Activated T-helper 9 cell treated with anti-CD3 and anti-CD28 coated beads, Interleukin-2, amount 50 U/mL, for 16 hours (primary cell): ENCODE data around the gene SRRM3.
"Not testable (repeated sequence)": the region's sequence is repeated elsewhere in the genome, so short reads cannot be mapped to it uniquely, and the experiment has no call there.

Experiments used
- DNase-seq: peaks from one replicate; pipeline ENCODE4 v3.0.0-alpha.2; 2020; ENCODE audit warnings: low read depth

SRRM3 gene

DNA sequence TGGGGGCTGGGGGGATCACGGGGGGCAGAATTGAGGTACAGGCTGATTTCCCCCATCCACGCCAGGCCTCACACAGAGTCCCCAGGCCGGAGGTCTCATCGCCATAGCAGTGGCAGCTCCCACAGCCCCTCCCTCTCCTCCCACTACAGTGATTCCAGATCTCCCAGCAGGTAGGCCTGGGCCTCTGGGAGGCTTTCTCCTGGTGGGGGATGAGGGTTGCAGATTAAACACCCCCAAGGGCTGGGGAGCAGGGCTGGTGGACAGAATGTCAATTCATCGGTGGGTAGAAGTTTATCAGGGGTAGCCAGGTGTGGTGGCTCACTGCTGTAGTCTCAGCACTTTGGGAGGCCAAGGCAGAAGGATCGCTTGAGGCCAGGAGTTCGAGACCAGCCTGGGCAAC lies 63.6 kb downstream of the SRRM3 start:
- DNase-seq, result no peak

DNA sequence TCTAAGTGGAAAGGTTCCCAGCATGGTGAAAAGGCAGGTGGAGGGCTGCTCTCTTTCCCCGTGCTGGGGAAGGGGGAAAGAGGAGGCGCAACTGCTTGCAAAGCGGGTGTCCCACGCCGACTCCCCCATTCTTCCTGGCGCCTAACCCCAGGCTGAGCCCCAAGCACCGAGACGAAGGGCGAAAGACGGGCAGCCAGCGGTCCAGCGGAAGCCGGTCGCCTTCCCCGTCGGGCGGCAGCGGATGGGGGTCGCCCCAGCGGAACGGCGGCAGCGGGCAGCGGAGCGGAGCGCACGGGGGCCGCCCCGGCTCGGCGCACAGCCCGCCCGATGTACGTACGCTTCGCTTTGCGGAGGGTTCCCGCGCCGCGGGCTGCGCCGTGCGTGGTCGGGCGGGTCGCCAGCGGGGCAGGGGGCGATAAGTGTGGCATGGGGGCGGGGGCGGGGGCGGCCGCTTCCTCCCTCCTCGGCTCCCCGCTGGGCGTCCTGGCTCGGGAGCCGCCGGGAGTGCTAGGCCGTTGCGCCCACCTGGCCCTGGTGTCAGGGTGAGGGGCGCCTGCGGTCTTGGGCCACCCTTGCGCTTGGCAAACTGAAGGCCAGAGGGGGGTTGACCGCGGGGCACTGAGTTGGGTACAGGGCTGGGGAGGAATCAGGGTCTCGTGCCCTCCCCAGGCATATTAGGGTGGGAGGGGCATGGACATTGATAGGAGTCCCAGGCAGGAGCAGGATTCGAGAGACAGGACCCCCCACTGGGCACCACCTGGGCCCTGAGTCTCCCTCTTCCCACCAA lies 65.6 kb downstream of the SRRM3 start:
- no peak for DNase-seq

DNA sequence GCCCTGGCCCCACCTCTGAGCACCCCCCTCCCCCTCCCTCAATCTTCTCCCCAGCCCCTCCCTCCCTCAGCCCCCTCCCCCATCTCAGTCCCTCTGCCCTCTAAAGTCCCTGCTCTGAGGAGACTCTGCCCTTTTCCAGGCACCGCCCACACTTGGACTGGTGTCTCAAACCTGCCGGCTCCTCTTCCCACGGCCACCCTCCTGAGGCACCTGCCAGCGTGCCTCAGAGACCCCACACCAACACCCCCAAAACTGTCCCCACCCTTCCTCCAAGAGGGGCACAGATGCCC lies 66.1 kb downstream of the SRRM3 start:
- no peak for DNase-seq

DNA sequence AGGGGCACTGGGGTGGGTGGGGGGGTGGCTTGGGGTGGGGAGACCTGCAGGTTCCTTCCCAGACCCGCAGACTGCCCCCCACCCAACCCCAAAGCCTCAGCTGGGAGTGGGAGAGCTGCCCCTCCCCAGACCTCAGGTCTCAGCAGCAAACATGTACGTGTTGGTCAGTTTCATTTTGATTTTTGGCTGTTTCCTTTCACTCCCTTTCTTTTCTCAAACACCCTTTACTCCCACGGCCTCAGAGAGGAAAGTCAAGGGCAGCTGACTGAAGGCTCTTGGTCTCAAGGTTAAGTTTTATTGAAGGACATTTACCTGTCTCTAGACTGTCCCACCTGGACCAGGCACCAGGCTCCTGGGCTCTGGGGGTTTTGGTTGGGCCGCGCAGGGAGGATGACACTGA lies 66.7 kb downstream of the SRRM3 start:
- no peak for DNase-seq

GRCh38 chr7:76269895-76270294 lies 68.2 kb downstream of the SRRM3 start:
- DNase-seq, result no peak

DNA sequence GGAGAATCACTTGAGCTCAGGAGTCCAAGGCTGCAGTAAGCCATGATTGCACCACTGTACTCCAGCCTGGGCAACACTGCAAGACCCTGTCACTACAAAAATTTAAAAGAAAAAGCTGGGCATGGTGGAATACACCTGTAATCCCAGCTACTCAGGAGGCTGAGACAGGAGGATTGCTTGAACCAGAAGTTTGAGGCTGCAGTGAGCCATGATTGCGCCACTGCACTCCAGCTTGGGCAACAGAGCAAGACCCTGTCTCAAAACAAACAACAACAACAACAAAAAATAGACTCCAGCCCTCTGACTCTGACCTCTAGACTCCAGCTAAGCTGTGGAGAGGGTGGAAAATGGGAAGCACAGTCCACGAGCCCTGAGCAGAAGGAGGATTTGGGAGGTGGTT lies 69.7 kb downstream of the SRRM3 start:
- DNase-seq, result not testable (repeated sequence)

GRCh38 chr7:76272142-76272541 lies 70.4 kb downstream of the SRRM3 start:
- DNase-seq, result no peak

DNA sequence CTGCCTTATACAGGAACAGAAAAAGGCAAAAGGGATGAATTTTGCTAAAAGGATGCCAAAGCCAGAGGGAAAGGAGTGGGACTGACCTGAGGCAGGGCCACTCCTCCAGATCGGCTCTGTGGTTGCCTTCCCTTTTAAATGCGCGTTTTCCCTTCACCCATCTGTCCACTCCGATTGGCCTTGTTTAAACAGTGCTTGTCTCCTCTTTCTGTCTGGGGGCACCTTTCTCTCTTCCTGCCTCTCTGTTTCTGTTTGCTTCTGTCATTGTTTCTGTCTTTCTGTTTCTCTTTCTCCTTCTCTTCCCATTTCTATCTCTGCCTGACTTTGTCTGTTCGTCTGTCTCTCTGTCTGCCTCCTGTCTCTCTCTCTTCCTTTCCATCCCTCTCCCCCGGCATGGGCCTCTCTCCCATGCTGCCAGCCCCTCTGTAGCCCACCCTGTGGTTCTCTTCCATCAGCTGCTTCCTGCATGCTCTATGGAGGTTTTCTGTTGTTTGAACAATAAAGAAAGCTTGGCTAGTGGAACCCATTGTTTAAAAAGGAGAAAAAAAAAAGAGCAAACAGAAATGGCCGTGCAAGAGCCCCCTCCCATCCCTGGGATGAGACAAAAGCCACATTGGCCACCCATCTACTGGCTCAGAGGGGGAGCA lies 71.3 kb downstream of the SRRM3 start:
- DNase-seq, result no peak

- DNase-seq, result no peak
These were observed 71.8 kb downstream of the SRRM3 start for GRCh38 chr7:76273503-76273902.

GRCh38 chr7:76278540-76278939 lies 76.8 kb downstream of the SRRM3 start:
- DNase-seq, result no peak

GRCh38 chr7:76280408-76280807 lies 78.7 kb downstream of the SRRM3 start:
- DNase-seq, result no peak

DNA sequence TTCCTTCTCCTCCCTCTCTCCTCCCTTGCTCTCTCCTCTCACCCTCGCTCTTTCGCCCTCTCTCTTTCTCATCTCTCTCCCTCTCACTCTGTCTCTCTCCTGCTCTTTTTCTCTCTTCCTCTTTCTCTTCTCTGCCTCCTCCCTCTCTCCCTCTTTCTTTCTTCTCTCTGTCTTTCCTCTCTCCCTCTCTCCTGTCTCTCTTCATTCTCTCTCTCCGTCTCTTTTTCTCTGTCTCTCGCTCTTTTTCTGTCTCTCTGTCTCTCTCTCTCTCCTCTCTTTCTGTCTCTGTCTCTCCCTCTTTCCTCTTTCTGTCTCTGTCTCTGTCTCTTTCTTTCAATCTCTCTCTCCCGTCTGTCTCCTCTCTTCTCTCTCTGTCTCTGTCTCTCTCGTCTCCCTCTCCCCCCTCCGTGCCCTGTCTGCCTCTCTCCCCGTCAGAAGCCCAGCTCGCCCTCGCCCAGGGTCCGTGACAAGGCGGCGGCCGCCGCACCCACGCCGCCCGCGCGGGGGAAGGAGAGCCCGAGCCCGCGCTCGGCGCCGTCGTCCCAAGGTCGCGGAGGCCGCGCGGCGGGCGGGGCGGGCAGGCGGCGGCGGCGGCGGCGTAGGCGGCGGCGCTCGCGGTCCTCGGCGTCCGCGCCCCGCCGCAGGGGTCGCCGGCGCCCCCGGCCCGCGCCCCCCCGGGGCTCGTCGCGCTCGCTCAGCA lies 79.5 kb downstream of the SRRM3 start:
- DNase-seq, result no peak

GRCh38 chr7:76281706-76282343 lies 80.1 kb downstream of the SRRM3 start:
- no peak for DNase-seq

GRCh38 chr7:76282344-76283253 lies 80.9 kb downstream of the SRRM3 start:
- DNase-seq, result no peak

DNA sequence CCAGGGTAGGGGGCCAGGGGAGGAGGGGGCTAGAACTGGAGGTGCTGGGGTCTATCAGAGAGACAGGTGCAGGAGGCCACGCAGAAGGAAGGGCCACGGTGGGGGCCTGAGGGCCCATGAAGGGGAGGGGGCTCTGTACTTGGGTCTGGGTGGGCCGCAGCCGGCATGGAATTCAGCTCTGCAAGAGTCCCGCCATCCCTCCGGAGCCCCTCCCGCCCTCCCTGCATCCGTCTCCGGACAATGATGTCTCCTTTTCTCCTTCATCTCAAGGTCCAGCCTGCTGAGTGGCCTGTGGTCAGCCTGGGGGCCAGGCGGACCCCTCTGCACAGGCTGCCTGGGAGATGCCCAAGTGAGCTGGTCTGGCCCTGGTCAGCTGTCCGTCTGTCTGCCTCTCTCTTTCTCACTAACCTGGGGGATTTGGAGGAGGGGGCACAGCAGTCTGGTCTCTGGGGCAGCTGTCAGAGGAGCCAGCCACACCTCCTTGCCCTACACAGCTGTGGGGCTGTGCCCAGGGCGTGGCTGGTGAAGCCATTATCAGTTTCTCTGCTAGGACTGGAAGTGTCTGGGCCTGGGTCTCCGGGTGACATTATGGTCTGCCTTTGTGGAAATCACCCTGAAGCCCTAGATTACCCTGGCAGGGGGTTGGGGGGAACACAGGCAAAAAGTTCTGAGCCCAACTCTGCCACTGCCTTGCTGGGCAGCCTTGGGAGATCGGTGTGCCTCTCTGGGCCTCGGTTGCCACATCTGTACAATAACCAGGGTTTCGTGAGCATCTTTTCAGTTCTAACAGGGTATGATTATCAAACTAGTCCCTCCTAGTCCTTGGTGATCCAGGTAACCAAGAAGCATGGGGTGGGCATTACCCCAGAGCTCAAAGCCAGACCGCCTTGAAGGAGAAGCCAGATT lies 81.8 kb downstream of the SRRM3 start:
- no peak for DNase-seq

DNA sequence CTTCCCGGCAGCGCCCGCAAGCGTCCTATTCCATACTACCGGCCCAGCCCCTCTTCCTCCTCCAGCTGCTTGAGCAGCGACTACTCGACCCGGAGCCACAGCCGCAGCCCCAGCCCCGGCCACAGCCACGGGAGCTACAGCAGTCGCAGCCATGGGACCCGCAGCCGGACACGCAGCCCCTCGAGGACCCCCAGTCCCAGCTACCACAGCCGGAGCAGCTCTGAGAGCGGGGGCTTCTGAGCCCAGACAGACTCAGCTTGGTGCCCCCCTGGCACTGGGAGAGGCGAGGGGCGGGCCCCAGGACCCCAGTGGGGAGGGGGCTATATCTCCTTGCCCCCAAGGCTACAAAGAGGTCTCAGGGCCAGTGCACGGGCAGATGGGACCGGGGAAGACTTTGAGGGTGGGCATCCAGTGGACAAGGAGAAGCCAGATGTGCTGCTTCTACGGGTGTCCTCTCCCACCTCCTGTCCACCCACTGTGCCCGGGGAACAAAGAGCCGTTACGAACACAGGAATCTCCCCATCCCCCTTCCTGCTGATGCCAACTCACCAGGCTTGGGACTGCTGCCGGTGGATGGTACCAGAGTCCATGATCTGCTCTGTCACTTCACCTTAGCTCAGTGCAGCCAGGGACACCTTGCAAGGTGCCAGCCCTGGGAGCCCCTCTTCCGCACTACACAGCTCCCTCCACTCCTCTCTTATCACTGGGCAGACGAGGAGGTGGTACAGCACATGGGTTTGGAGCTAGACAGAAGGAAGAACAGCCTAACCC lies 84.1 kb downstream of the SRRM3 start:
- DNase-seq, result no peak

GRCh38 chr7:76286842-76287403 lies 85.2 kb downstream of the SRRM3 start:
- no peak for DNase-seq

- not testable (repeated sequence) for DNase-seq
These were observed 89.2 kb downstream of the SRRM3 start for GRCh38 chr7:76290847-76291350.
